SK-N-SH treated with all-trans-retinoic acid at 6 μM for 48 hours (cell line): ENCODE measurements around the gene KCNK3.

Source experiments
- ATAC-seq: fragments of 200-7000 bp; cut with Tn5 transposase; 3 replicates; pipeline ENCODE4 v1.9.1; 2020; ENCODE audit warnings: mild to moderate bottlenecking, moderate library complexity
- ARNTL ChIP-seq: fragments of 450-650 bp; formaldehyde crosslinking; IDR thresholded peaks from 2 replicates; pipeline ENCODE4 v1.5.0; 2020; ENCODE audit warnings: low read depth, mild to moderate bottlenecking, moderate library complexity, borderline replicate concordance
- BACH2 ChIP-seq: fragments of 250-450 bp; sonication (Bioruptor Pico); IDR thresholded peaks from 2 replicates; pipeline ENCODE4 v1.9.0; 2021; ENCODE audit warnings: mild to moderate bottlenecking, borderline replicate concordance
- CREB5 ChIP-seq: fragments of 250-450 bp; sonication (Bioruptor Pico); IDR thresholded peaks from 2 replicates; pipeline ENCODE4 v1.5.1; 2020; ENCODE audit warnings: low read depth, mild to moderate bottlenecking, moderate library complexity
- CSDC2 ChIP-seq: fragments of 250-450 bp; sonication (Bioruptor Pico); IDR thresholded peaks from 2 replicates; pipeline ENCODE4 v1.5.0; 2020; ENCODE audit warnings: mild to moderate bottlenecking, moderate library complexity
- CSRNP3 ChIP-seq: fragments of 250-450 bp; sonication (Bioruptor Pico); IDR thresholded peaks from 2 replicates; pipeline ENCODE4 v1.5.1; 2021; ENCODE audit warnings: mild to moderate bottlenecking, moderate library complexity
- ESRRG ChIP-seq: fragments of 250-450 bp; sonication (Bioruptor Pico); IDR thresholded peaks from 2 replicates; pipeline ENCODE4 v1.6.1; 2021; ENCODE audit warnings: mild to moderate bottlenecking
- GLIS3 ChIP-seq: fragments of 250-450 bp; sonication (Bioruptor Pico); IDR thresholded peaks from 2 replicates; pipeline ENCODE4 v1.5.0; 2020; ENCODE audit warnings: mild to moderate bottlenecking, moderate library complexity
- ISL1 ChIP-seq: fragments of 250-450 bp; sonication (Bioruptor Pico); IDR thresholded peaks from 2 replicates; pipeline ENCODE4 v2.1.2; 2022; ENCODE audit warnings: mild to moderate bottlenecking, moderate library complexity
- OSR1 ChIP-seq: fragments of 250-450 bp; sonication (Bioruptor Pico); IDR thresholded peaks from 2 replicates; pipeline ENCODE4 v1.8.0; 2022; ENCODE audit warnings: moderate library complexity, mild to moderate bottlenecking, inconsistent platforms
- PPARA ChIP-seq: fragments of 250-450 bp; sonication (Bioruptor Pico); IDR thresholded peaks from 2 replicates; pipeline ENCODE4 v1.5.0; 2020; ENCODE audit warnings: mild to moderate bottlenecking, borderline replicate concordance
- RARB ChIP-seq: fragments of 250-450 bp; sonication (Bioruptor Pico); IDR thresholded peaks from 2 replicates; pipeline ENCODE4 v1.8.0; 2021; ENCODE audit warnings: mild to moderate bottlenecking, moderate library complexity
- SNAI2 ChIP-seq: fragments of 250-450 bp; sonication (Bioruptor Pico); IDR thresholded peaks from 2 replicates; pipeline ENCODE4 v1.5.0; 2020; ENCODE audit warnings: mild to moderate bottlenecking, moderate library complexity
- TCF4 ChIP-seq: fragments of 250-450 bp; sonication (Bioruptor Pico); IDR thresholded peaks from 2 replicates; pipeline ENCODE4 v1.8.0; 2021; ENCODE audit warnings: mild to moderate bottlenecking, moderate library complexity, borderline replicate concordance
- TOX ChIP-seq: fragments of 250-450 bp; sonication (Bioruptor Pico); IDR thresholded peaks from 2 replicates; pipeline ENCODE4 v1.8.0; 2021; ENCODE audit warnings: mild to moderate bottlenecking, moderate library complexity, borderline replicate concordance
- ZFP3 ChIP-seq: fragments of 250-450 bp; sonication (Bioruptor Pico); IDR thresholded peaks from 2 replicates; pipeline ENCODE4 v1.5.0; 2020; ENCODE audit warnings: mild to moderate bottlenecking, moderate library complexity
- ZNF70 ChIP-seq: fragments of 450-650 bp; formaldehyde crosslinking; IDR thresholded peaks from 2 replicates; pipeline ENCODE4 v1.5.0; 2020; ENCODE audit warnings: mild to moderate bottlenecking, moderate library complexity
- ZNF8 ChIP-seq: fragments of 450-650 bp; formaldehyde crosslinking; IDR thresholded peaks from 2 replicates; pipeline ENCODE4 v1.5.0; 2020; ENCODE audit warnings: mild to moderate bottlenecking, moderate library complexity
- TF ChIP-seq, protein P1 (sequence below): fragments of 250-450 bp; sonication (Bioruptor Pico); IDR thresholded peaks from 2 replicates; pipeline ENCODE4 v1.8.0; 2021; ENCODE audit warnings: low read depth, mild to moderate bottlenecking, moderate library complexity, borderline replicate concordance
- TF ChIP-seq, protein P2 (sequence below): fragments of 250-450 bp; sonication (Bioruptor Pico); IDR thresholded peaks from 2 replicates; pipeline ENCODE4 v1.5.0; 2020; ENCODE audit warnings: mild to moderate bottlenecking, moderate library complexity
- TF ChIP-seq, protein P3 (sequence below): fragments of 250-450 bp; sonication (Bioruptor Pico); IDR thresholded peaks from 2 replicates; pipeline ENCODE4 v1.8.0; 2020; ENCODE audit warnings: mild to moderate bottlenecking, moderate library complexity, borderline replicate concordance

Gene KCNK3

GRCh38 chr2:26692279-26692896, at the start of gene KCNK3:
Gene KCNK3 (plus strand): TSS chr2:26692722. CDS start chr2:26692876, 154 bp downstream.
- TF ChIP-seq ISL1 (CRISPR knock-in tag) (no peak), ARNTL (CRISPR knock-in tag) (no peak), CREB5 (CRISPR knock-in tag) (no peak), RARB (CRISPR knock-in tag) (no peak), PPARA (CRISPR knock-in tag) (no peak), SNAI2 (no peak), ZNF8 (CRISPR knock-in tag) (no peak)
- TF ChIP-seq, protein P1, sequence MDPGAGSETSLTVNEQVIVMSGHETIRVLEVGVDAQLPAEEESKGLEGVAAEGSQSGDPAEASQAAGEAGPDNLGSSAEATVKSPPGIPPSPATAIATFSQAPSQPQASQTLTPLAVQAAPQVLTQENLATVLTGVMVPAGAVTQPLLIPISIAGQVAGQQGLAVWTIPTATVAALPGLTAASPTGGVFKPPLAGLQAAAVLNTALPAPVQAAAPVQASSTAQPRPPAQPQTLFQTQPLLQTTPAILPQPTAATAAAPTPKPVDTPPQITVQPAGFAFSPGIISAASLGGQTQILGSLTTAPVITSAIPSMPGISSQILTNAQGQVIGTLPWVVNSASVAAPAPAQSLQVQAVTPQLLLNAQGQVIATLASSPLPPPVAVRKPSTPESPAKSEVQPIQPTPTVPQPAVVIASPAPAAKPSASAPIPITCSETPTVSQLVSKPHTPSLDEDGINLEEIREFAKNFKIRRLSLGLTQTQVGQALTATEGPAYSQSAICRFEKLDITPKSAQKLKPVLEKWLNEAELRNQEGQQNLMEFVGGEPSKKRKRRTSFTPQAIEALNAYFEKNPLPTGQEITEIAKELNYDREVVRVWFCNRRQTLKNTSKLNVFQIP (CRISPR knock-in tag): no peak
- TF ChIP-seq, protein P2, sequence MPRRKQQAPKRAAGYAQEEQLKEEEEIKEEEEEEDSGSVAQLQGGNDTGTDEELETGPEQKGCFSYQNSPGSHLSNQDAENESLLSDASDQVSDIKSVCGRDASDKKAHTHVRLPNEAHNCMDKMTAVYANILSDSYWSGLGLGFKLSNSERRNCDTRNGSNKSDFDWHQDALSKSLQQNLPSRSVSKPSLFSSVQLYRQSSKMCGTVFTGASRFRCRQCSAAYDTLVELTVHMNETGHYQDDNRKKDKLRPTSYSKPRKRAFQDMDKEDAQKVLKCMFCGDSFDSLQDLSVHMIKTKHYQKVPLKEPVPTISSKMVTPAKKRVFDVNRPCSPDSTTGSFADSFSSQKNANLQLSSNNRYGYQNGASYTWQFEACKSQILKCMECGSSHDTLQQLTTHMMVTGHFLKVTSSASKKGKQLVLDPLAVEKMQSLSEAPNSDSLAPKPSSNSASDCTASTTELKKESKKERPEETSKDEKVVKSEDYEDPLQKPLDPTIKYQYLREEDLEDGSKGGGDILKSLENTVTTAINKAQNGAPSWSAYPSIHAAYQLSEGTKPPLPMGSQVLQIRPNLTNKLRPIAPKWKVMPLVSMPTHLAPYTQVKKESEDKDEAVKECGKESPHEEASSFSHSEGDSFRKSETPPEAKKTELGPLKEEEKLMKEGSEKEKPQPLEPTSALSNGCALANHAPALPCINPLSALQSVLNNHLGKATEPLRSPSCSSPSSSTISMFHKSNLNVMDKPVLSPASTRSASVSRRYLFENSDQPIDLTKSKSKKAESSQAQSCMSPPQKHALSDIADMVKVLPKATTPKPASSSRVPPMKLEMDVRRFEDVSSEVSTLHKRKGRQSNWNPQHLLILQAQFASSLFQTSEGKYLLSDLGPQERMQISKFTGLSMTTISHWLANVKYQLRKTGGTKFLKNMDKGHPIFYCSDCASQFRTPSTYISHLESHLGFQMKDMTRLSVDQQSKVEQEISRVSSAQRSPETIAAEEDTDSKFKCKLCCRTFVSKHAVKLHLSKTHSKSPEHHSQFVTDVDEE (CRISPR knock-in tag): no peak
- peak; percentile 87 for ATAC-seq

DNA sequence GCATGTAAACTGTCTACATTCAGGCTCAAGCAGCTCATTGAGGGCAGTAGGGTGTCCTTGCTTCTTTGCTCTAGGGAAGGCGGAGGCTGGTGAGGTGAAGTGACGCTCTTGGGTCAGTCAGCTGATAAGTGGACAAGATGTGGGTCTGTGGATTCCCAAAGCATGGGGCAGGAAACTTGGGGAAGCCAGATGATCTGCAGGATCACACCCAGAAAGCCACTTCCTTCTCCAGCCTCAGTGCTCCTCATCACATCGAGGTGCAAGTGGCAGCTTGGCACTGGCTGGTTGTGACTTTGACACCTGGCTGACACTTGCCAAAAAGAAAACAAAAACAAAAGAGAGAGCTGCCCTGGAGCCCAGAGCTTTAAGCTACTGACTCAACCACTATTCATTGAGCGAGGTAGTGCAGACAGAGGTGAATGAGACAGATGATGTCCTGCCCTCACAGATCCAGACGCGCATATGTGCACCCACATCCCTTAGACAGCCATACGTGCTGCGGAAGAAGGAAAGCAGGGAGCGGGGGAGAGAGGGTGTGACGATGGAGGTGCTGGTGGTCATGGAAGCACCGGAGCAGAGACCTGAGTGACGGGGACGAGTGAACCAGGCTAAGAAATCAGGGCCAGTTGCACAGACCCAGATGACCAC, 48.2 kb upstream of the KCNK3 start:
- no peak for ATAC-seq
- TF ChIP-seq ZFP3 (no peak), PPARA (CRISPR knock-in tag) (no peak), TOX (no peak), ARNTL (CRISPR knock-in tag) (no peak), SNAI2 (no peak), GLIS3 (CRISPR knock-in tag) (no peak), CSDC2 (no peak), ZNF70 (no peak), CSRNP3 (CRISPR knock-in tag) (no peak), CREB5 (CRISPR knock-in tag) (no peak), ISL1 (CRISPR knock-in tag) (no peak), BACH2 (CRISPR knock-in tag) (no peak), OSR1 (CRISPR knock-in tag) (no peak)
- TF ChIP-seq, protein P3, sequence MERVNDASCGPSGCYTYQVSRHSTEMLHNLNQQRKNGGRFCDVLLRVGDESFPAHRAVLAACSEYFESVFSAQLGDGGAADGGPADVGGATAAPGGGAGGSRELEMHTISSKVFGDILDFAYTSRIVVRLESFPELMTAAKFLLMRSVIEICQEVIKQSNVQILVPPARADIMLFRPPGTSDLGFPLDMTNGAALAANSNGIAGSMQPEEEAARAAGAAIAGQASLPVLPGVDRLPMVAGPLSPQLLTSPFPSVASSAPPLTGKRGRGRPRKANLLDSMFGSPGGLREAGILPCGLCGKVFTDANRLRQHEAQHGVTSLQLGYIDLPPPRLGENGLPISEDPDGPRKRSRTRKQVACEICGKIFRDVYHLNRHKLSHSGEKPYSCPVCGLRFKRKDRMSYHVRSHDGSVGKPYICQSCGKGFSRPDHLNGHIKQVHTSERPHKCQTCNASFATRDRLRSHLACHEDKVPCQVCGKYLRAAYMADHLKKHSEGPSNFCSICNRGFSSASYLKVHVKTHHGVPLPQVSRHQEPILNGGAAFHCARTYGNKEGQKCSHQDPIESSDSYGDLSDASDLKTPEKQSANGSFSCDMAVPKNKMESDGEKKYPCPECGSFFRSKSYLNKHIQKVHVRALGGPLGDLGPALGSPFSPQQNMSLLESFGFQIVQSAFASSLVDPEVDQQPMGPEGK (CRISPR knock-in tag): no peak
- TF ChIP-seq, all 23 proteins: peak for 0

DNA sequence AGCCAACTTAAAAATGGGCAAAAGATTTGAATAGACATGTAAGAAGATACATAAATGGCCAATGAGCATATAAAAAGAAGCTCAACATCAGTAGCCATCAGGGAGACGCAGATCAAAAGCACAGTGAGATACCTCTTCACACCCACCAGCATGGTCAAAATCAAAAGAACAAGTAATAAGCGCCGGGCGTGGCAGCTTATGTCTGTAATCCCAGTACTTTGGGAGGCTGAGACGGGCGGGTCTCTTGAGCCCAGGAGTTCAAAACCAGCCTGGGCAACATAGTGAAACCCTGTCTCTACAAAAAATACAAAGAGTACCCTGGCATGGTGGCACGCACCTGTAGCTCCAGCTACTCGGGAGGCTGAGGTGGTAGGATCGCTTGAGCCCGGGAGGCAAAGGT, 46.8 kb upstream of the KCNK3 start:
- no peak for ATAC-seq
- TF ChIP-seq CSRNP3 (CRISPR knock-in tag) (no peak), ESRRG (no peak), ZNF8 (CRISPR knock-in tag) (no peak), ARNTL (CRISPR knock-in tag) (no peak), ZFP3 (no peak), ISL1 (CRISPR knock-in tag) (no peak), TCF4 (CRISPR knock-in tag) (no peak), SNAI2 (no peak)
